ENCODE data around the gene KREMEN2.

DNA sequence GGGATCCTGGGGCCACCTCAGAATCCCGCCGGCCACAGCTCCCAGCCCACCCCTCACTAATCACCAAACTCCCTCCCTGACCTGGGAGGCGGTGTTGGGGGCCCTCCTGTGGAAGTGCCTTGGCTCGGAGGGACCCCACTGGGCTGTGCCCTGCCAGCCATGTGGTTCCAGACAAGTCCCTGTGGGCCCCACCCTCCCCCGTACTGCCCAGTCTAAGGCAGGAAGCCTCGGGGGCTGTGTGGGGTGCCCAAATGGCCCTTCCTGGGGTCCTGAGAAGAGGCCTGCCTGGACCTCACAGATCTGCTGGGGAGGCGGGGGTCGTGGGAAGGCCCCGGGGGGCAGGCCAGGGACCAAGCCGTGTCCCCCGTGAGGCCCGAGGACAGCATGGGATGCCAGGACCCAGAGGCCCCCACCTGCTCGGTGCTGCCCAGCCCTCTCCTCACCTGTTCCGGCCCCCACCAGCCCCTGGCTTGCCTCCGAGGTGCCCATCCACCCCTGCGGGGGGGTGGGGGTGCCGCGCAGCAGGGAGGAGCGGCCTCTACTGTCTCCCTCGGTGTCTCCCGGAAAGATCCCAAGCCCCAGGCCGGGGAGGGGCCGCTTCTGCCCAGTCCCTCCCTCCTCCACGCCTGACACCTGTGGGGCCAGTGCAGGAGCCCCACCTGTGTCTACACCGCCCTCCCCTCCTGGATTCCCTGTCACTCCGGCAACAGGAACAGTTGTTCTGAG lies 9.3 kb upstream of the KREMEN2 start:
- TF ChIP-seq, protein P1, sequence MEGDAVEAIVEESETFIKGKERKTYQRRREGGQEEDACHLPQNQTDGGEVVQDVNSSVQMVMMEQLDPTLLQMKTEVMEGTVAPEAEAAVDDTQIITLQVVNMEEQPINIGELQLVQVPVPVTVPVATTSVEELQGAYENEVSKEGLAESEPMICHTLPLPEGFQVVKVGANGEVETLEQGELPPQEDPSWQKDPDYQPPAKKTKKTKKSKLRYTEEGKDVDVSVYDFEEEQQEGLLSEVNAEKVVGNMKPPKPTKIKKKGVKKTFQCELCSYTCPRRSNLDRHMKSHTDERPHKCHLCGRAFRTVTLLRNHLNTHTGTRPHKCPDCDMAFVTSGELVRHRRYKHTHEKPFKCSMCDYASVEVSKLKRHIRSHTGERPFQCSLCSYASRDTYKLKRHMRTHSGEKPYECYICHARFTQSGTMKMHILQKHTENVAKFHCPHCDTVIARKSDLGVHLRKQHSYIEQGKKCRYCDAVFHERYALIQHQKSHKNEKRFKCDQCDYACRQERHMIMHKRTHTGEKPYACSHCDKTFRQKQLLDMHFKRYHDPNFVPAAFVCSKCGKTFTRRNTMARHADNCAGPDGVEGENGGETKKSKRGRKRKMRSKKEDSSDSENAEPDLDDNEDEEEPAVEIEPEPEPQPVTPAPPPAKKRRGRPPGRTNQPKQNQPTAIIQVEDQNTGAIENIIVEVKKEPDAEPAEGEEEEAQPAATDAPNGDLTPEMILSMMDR (IDR thresholded peaks at IDR 0.05): no peak
- TF ChIP-seq POLR2A (IDR thresholded peaks at IDR 0.05) (no peak), EP300 (IDR thresholded peaks at IDR 0.05) (no peak)

Measured in ovary (tissue), 3 donors.